A549 (cell line): Measurements from ENCODE around the gene CWC25. TPM values are rescaled to one million over a fixed set of nuclear protein-coding genes. Genes with fewer than 3 reads are reported as not detected.
A peak's percentile ranks its signal among the peaks of the same experiment; 100 is the strongest.

Source experiments
- CBX2 ChIP-seq: fragments of 200-600 bp; sonication (generic); IDR thresholded peaks from 2 replicates; pipeline ENCODE4 v1.6.1; 2016; ENCODE audit warnings: low read depth, mild to moderate bottlenecking, borderline replicate concordance
- CEBPB ChIP-seq, 2 experiments: fragments of >200 bp in 1 of 2; sonication (Bioruptor Twin) in 1 of 2; formaldehyde crosslinking in 1 of 2; IDR thresholded peaks; 2 replicates each; pipeline ENCODE4 v1.6.1; 2012 to 2016
- EHMT2 ChIP-seq: fragments of 200-600 bp; sonication (generic); IDR thresholded peaks from 2 replicates; pipeline ENCODE4 v1.6.1; 2016; ENCODE audit warnings: antibody characterized with exemption, low read depth, mild to moderate bottlenecking, moderate library complexity
- ESRRA ChIP-seq: fragments of 150-350 bp; IDR thresholded peaks from 2 replicates; pipeline ENCODE4 v1.6.1; 2014; ENCODE audit warnings: mild to moderate bottlenecking, low read length, borderline replicate concordance
- MYC ChIP-seq: IDR thresholded peaks from 2 replicates; pipeline ENCODE4 v1.6.1; 2012; ENCODE audit warnings: mild to moderate bottlenecking, inconsistent platforms, low read length, improper control_type of control experiment, borderline replicate concordance
- NFE2L2 ChIP-seq: fragments of 150-350 bp; conservative IDR thresholded peaks from 2 replicates; pipeline ENCODE4 v1.6.1; 2014; ENCODE audit warnings: low read length
- NR3C1 ChIP-seq: fragments of >200 bp; sonication (Bioruptor Twin); formaldehyde crosslinking; IDR thresholded peaks from 3 replicates; pipeline ENCODE4 v1.6.1; 2017
- PHF8 ChIP-seq: fragments of 200-600 bp; sonication (generic); IDR thresholded peaks from 2 replicates; pipeline ENCODE4 v1.6.1; 2016; ENCODE audit warnings: low read depth, mild to moderate bottlenecking, antibody characterized with exemption, moderate library complexity, borderline replicate concordance
- RCOR1 ChIP-seq: fragments of 150-350 bp; IDR thresholded peaks from 2 replicates; pipeline ENCODE4 v1.6.1; 2014; ENCODE audit warnings: antibody characterized with exemption, low read length, low read depth
- RFX5 ChIP-seq: fragments of 450-650 bp; IDR thresholded peaks from 2 replicates; pipeline ENCODE4 v1.7.1; 2014; ENCODE audit warnings: antibody characterized with exemption, mild to moderate bottlenecking, moderate library complexity
- RNF2 ChIP-seq: fragments of 200-600 bp; sonication (generic); IDR thresholded peaks from 2 replicates; pipeline ENCODE4 v1.6.1; 2016; ENCODE audit warnings: low read depth, mild to moderate bottlenecking, antibody characterized with exemption, moderate library complexity, borderline replicate concordance
- TFCP2L1 ChIP-seq: fragments of 250-450 bp; sonication (Bioruptor Pico); IDR thresholded peaks from 2 replicates; pipeline ENCODE4 v1.5.0; 2021; ENCODE audit warnings: mild to moderate bottlenecking
- ZFP36 ChIP-seq: fragments of 450-650 bp; IDR thresholded peaks from 2 replicates; pipeline ENCODE4 v1.6.1; 2014; ENCODE audit warnings: borderline replicate concordance; ENCODE audit not compliant: partially characterized antibody
- ZNF302 ChIP-seq: fragments of 250-450 bp; sonication (Bioruptor Pico); IDR thresholded peaks from 2 replicates; pipeline ENCODE4 v1.9.0; 2021; ENCODE audit warnings: inconsistent platforms, mild to moderate bottlenecking, moderate library complexity
- polyA plus RNA-seq, 4 experiments: library from polyadenylated mRNA; depleted of rRNA in 3 of 4; stranded (reverse); fragments of >200 nt; fragmentation: RNase III in 1 of 4; extraction: RNeasy Plus Mini Kit Qiagen cat#74134 plus additional on column Dnase treatment in 1 of 4; gene quantifications; 2 replicates in 3 of 4; 3 replicates in 1 of 4; pipeline ENCODE4 v1.2.3, GENCODE V29; 2011 to 2017
- TF ChIP-seq, protein P1 (sequence below): IDR thresholded peaks from 2 replicates; pipeline ENCODE4 v1.6.1; 2012
- TF ChIP-seq, protein P2 (sequence below): fragments of 150-350 bp; IDR thresholded peaks from 2 replicates; pipeline ENCODE4 v1.6.1; 2014; ENCODE audit warnings: low read depth, mild to moderate bottlenecking, low read length
- TF ChIP-seq, protein P3 (sequence below): IDR thresholded peaks from 2 replicates; pipeline ENCODE4 v1.6.1; 2012; ENCODE audit warnings: low read depth, borderline replicate concordance
- TF ChIP-seq, protein P4 (sequence below): fragments of >200 bp; sonication (Bioruptor Twin); formaldehyde crosslinking; IDR thresholded peaks from 3 replicates; pipeline ENCODE4 v1.5.1; 2016
- TF ChIP-seq, protein P5 (sequence below): fragments of 200-600 bp; sonication (generic); IDR thresholded peaks from 2 replicates; pipeline ENCODE4 v1.6.1; 2016; ENCODE audit warnings: antibody characterized with exemption, mild to moderate bottlenecking, moderate library complexity

The CWC25 gene
- polyA plus RNA-seq, 2 of the 4 experiments (the other 2 are of a cell fraction): 23.1 to 34.5 TPM

DNA sequence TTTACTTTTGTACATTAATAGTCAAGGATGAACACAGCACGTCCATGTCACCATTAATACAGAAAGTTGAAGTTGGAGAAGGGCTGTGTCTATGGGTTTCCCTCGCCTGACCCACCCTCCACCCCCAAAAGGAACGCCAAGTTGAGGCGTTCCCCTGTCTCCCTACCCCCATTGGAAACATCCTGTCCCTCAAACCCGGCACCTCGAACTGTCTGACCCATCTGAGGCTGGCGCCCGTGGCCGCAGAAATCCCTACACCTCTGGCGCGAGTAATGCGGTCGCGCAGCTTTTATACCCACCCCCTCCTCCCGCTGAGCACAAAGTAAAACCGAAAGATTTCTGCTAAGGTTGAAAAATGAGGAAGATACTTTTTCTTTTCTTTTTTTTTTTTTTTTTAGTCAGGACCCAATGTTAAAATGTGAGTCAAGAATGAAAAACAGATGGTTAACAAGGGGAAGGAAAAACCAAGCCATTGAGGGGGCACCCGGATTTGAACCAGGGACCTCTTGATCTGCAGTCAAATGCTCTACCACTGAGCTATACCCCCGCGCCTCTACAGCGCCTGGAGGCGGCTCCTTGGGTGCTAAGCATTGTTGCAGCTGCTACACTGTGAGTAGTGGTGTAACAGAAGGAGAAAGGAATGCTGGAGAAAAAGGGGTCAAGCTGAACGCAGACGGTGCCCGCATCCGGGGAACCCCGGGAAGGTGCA is 43.9 kb upstream of the CWC25 start (continued):
- TF ChIP-seq CEBPB (IDR thresholded peaks at IDR 0.05) (peak in 1 of 2 experiments; percentile 74; a peak in 2 of 4 replicates), ZFP36 (no peak), PHF8 (no peak), TFCP2L1 (CRISPR knock-in tag) (0 out of 2 replicates have a peak, but pooled peaks have one; percentile 4), ESRRA (no peak), NR3C1 (no peak), RNF2 (no peak), MYC (no peak), CBX2 (no peak), RFX5 (peak; percentile 28; the same call in 1 of the 2 replicates), ZNF302 (no peak), EHMT2 (no peak; the same call in 1 of the 2 replicates), RCOR1 (no peak), NFE2L2 (no peak)
- TF ChIP-seq, protein P1, sequence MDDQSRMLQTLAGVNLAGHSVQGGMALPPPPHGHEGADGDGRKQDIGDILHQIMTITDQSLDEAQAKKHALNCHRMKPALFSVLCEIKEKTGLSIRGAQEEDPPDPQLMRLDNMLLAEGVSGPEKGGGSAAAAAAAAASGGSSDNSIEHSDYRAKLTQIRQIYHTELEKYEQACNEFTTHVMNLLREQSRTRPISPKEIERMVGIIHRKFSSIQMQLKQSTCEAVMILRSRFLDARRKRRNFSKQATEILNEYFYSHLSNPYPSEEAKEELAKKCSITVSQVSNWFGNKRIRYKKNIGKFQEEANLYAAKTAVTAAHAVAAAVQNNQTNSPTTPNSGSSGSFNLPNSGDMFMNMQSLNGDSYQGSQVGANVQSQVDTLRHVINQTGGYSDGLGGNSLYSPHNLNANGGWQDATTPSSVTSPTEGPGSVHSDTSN: no peak
- TF ChIP-seq, protein P2, sequence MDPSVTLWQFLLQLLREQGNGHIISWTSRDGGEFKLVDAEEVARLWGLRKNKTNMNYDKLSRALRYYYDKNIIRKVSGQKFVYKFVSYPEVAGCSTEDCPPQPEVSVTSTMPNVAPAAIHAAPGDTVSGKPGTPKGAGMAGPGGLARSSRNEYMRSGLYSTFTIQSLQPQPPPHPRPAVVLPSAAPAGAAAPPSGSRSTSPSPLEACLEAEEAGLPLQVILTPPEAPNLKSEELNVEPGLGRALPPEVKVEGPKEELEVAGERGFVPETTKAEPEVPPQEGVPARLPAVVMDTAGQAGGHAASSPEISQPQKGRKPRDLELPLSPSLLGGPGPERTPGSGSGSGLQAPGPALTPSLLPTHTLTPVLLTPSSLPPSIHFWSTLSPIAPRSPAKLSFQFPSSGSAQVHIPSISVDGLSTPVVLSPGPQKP: no peak
- TF ChIP-seq, protein P3, sequence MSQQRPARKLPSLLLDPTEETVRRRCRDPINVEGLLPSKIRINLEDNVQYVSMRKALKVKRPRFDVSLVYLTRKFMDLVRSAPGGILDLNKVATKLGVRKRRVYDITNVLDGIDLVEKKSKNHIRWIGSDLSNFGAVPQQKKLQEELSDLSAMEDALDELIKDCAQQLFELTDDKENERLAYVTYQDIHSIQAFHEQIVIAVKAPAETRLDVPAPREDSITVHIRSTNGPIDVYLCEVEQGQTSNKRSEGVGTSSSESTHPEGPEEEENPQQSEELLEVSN: 0 out of 2 replicates have a peak, but pooled peaks have one; percentile 43
- TF ChIP-seq, protein P4, sequence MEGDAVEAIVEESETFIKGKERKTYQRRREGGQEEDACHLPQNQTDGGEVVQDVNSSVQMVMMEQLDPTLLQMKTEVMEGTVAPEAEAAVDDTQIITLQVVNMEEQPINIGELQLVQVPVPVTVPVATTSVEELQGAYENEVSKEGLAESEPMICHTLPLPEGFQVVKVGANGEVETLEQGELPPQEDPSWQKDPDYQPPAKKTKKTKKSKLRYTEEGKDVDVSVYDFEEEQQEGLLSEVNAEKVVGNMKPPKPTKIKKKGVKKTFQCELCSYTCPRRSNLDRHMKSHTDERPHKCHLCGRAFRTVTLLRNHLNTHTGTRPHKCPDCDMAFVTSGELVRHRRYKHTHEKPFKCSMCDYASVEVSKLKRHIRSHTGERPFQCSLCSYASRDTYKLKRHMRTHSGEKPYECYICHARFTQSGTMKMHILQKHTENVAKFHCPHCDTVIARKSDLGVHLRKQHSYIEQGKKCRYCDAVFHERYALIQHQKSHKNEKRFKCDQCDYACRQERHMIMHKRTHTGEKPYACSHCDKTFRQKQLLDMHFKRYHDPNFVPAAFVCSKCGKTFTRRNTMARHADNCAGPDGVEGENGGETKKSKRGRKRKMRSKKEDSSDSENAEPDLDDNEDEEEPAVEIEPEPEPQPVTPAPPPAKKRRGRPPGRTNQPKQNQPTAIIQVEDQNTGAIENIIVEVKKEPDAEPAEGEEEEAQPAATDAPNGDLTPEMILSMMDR: peak; percentile 51
- TF ChIP-seq, protein P5, sequence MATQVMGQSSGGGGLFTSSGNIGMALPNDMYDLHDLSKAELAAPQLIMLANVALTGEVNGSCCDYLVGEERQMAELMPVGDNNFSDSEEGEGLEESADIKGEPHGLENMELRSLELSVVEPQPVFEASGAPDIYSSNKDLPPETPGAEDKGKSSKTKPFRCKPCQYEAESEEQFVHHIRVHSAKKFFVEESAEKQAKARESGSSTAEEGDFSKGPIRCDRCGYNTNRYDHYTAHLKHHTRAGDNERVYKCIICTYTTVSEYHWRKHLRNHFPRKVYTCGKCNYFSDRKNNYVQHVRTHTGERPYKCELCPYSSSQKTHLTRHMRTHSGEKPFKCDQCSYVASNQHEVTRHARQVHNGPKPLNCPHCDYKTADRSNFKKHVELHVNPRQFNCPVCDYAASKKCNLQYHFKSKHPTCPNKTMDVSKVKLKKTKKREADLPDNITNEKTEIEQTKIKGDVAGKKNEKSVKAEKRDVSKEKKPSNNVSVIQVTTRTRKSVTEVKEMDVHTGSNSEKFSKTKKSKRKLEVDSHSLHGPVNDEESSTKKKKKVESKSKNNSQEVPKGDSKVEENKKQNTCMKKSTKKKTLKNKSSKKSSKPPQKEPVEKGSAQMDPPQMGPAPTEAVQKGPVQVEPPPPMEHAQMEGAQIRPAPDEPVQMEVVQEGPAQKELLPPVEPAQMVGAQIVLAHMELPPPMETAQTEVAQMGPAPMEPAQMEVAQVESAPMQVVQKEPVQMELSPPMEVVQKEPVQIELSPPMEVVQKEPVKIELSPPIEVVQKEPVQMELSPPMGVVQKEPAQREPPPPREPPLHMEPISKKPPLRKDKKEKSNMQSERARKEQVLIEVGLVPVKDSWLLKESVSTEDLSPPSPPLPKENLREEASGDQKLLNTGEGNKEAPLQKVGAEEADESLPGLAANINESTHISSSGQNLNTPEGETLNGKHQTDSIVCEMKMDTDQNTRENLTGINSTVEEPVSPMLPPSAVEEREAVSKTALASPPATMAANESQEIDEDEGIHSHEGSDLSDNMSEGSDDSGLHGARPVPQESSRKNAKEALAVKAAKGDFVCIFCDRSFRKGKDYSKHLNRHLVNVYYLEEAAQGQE: no peak; the same call in none of the 2 replicates
